Hematopoietic multipotent progenitor cell treated with erythropoietin and hydrocortisone succinate and interleukin-3 and kit ligand, for 17 days (in vitro differentiated cells): ENCODE results near the gene LPA.
A peak's percentile ranks its signal among the peaks of the same experiment; 100 is the strongest.
"Not testable (repeated sequence)": the region's sequence is repeated elsewhere in the genome, so short reads cannot be mapped to it uniquely, and the experiment has no call there.

Source experiments
- DNase-seq: peaks from one replicate; pipeline ENCODE4 v3.0.0-alpha.2; 2015; ENCODE audit warnings: low spot score

LPA gene

GRCh38 chr6:160661216-160661615 lies 2.9 kb downstream of the LPA start:
- DNase-seq: no peak

GRCh38 chr6:160659562-160659961 lies 4.5 kb downstream of the LPA start:
- DNase-seq: no peak

GRCh38 chr6:160634706-160635105 lies 29.4 kb downstream of the LPA start:
- DNase-seq: no peak

- DNase-seq: no peak
Observed at GRCh38 chr6:160595838-160596832, 67.9 kb downstream of the LPA start.

GRCh38 chr6:160595297-160595696 lies 68.8 kb downstream of the LPA start:
- not testable (repeated sequence) for DNase-seq

GRCh38 chr6:160586374-160586773 lies 77.7 kb downstream of the LPA start:
- no peak for DNase-seq

GRCh38 chr6:160583794-160584193 lies 80.3 kb downstream of the LPA start:
- no peak for DNase-seq

- no peak for DNase-seq
Observed at GRCh38 chr6:160581406-160581805, 82.7 kb downstream of the LPA start.

- DNase-seq: not testable (repeated sequence)
Observed at GRCh38 chr6:160578515-160578914, 85.6 kb downstream of the LPA start.

GRCh38 chr6:160573943-160574342 lies 90.1 kb downstream of the LPA start:
- DNase-seq: no peak

- DNase-seq: not testable (repeated sequence)
Observed at GRCh38 chr6:160571201-160571600, 92.9 kb downstream of the LPA start.

- DNase-seq: no peak
Observed at GRCh38 chr6:160544802-160545201, 119.3 kb downstream of the LPA start.

- DNase-seq: no peak
Observed at GRCh38 chr6:160535270-160535669, 128.8 kb downstream of the LPA start.

- DNase-seq: peak; percentile 39
Observed at GRCh38 chr6:160534050-160534696, 129.9 kb downstream of the LPA start.

- no peak for DNase-seq
Observed at GRCh38 chr6:160532315-160532714, 131.8 kb downstream of the LPA start.

- no peak for DNase-seq
Observed at GRCh38 chr6:160531826-160532225, 132.2 kb downstream of the LPA start.

- DNase-seq: not testable (repeated sequence)
Observed at GRCh38 chr6:160529524-160529923, 134.6 kb downstream of the LPA start.

- no peak for DNase-seq
Observed at GRCh38 chr6:160523223-160523622, 140.9 kb downstream of the LPA start.

- DNase-seq: no peak
Observed at GRCh38 chr6:160520043-160520904, 143.8 kb downstream of the LPA start.

- peak; percentile 51 for DNase-seq
Observed at GRCh38 chr6:160519603-160520042, 144.5 kb downstream of the LPA start.

- DNase-seq: no peak
Observed at GRCh38 chr6:160519133-160519532, 144.9 kb downstream of the LPA start.

- no peak for DNase-seq
Observed at GRCh38 chr6:160513836-160514235, 150.2 kb downstream of the LPA start.
